PC-3 (cell line): Measurements from ENCODE around the gene CAPNS1. TPM values are rescaled to one million over a fixed set of nuclear protein-coding genes. Genes with fewer than 3 reads are reported as not detected.
A peak's percentile ranks its signal among the peaks of the same experiment; 100 is the strongest.

ENCODE experiments used
- ATAC-seq: fragments of 200-7000 bp; cut with Tn5 transposase; 2 replicates; pipeline ENCODE4 v1.9.1; 2020; ENCODE audit warnings: mild to moderate bottlenecking, moderate library complexity
- BruUV-seq: library from RNA; stranded (reverse); fragments of 400-500 nt; replicated peaks from 2 replicates; lab custom pipeline; 2021; lab: Mats Ljungman, UMichigan
- CTCF ChIA-PET: fragments of 300-600 bp; sonication (Branson Sonifier 250); formaldehyde crosslinking; loops from one replicate; lab custom pipeline; 2022; ENCODE audit warnings: antibody characterized with exemption; lab: Charles Lee
- POLR2A ChIA-PET: fragments of 300-600 bp; sonication (Branson Sonifier 250); formaldehyde crosslinking; loops from one replicate; lab custom pipeline; 2022; ENCODE audit warnings: antibody characterized with exemption; ENCODE audit not compliant: unreplicated experiment; lab: Charles Lee
- DNase-seq: peaks from one replicate; pipeline ENCODE4 v3.0.0-alpha.2; 2015
- H2AFZ ChIP-seq: fragments of 300-600 bp; sonication (generic); 2 replicates; pipeline ENCODE4 v1.6.0; 2016; ENCODE audit warnings: antibody characterized with exemption, low read length
- H3F3A ChIP-seq: fragments of 300-600 bp; sonication (generic); one replicate; pipeline ENCODE4 v1.6.0; 2017; ENCODE audit warnings: antibody characterized with exemption, low read length, control low read depth, mild to moderate bottlenecking; ENCODE audit not compliant: unreplicated experiment
- H3K27ac ChIP-seq: fragments of 300-600 bp; sonication (generic); 2 replicates; pipeline ENCODE4 v1.5.1; 2016; ENCODE audit warnings: mild to moderate bottlenecking, low read length
- H3K27me3 ChIP-seq: fragments of 300-600 bp; sonication (generic); 2 replicates; pipeline ENCODE4 v1.6.1; 2016; ENCODE audit warnings: low read length, mixed read lengths
- H3K36me3 ChIP-seq: fragments of 300-600 bp; sonication (generic); 2 replicates; pipeline ENCODE4 v1.6.1; 2016; ENCODE audit warnings: low read depth, mixed run types, low read length, mixed read lengths
- H3K4me1 ChIP-seq: fragments of 300-600 bp; sonication (generic); 2 replicates; pipeline ENCODE4 v1.5.1; 2016; ENCODE audit warnings: low read length; ENCODE audit not compliant: insufficient read depth
- H3K4me2 ChIP-seq: fragments of 300-600 bp; sonication (generic); 2 replicates; pipeline ENCODE4 v1.6.0; 2016; ENCODE audit warnings: low read length
- H3K4me3 ChIP-seq: fragments of 300-600 bp; sonication (generic); 2 replicates; pipeline ENCODE4 v1.5.1; 2016; ENCODE audit warnings: mild to moderate bottlenecking, low read length, mixed read lengths
- H3K79me2 ChIP-seq: fragments of 300-600 bp; sonication (generic); 2 replicates; pipeline ENCODE4 v1.6.1; 2017; ENCODE audit warnings: low read length, mixed read lengths
- H3K9ac ChIP-seq: fragments of 300-600 bp; sonication (generic); 2 replicates; pipeline ENCODE4 v1.6.0; 2016; ENCODE audit warnings: mild to moderate bottlenecking, low read length
- H3K9me2 ChIP-seq: fragments of 300-600 bp; sonication (generic); replicated peaks from 2 replicates; pipeline ENCODE4 v1.6.1; 2016; ENCODE audit warnings: mixed run types, low read length, mixed read lengths
- H3K9me3 ChIP-seq: fragments of 300-600 bp; sonication (generic); 2 replicates; pipeline ENCODE4 v1.6.1; 2016; ENCODE audit warnings: low read length, mixed read lengths
- H4K20me1 ChIP-seq: fragments of 300-600 bp; sonication (generic); 2 replicates; pipeline ENCODE4 v1.6.1; 2016; ENCODE audit warnings: low read length, mixed read lengths
- CTCF ChIP-seq: fragments of 300-600 bp; sonication (generic); conservative IDR thresholded peaks from 2 replicates; pipeline ENCODE4 v1.5.1; 2017; ENCODE audit warnings: antibody characterized with exemption, low read depth, mild to moderate bottlenecking, low read length
- EZH2 ChIP-seq: fragments of 300-600 bp; sonication (generic); IDR thresholded peaks from one replicate; pipeline ENCODE4 v1.6.1; 2017; ENCODE audit warnings: antibody characterized with exemption, mild to moderate bottlenecking, low read length; ENCODE audit not compliant: unreplicated experiment
- EZH2phosphoT487 ChIP-seq: fragments of 300-600 bp; sonication (generic); IDR thresholded peaks from 2 replicates; pipeline ENCODE4 v1.6.1; 2018; ENCODE audit warnings: mild to moderate bottlenecking, antibody characterized with exemption, low read length, borderline replicate concordance
- intact Hi-C: fragments of 100-400 bp; cut with micrococcal nuclease; formaldehyde crosslinking; loops from 2 replicates; pipeline ENCODE4 v1.9.0; 2023
- total RNA-seq: library from RNA; depleted of rRNA; stranded (reverse); fragments of >200 nt; gene quantifications from 2 replicates; pipeline ENCODE4 v1.2.3, GENCODE V29; 2014

Gene CAPNS1
- total RNA-seq, 1 experiment from 2014 or later: 329 TPM

- Histone ChIP-seq H3K9me3 (no peaks in the 10 kb centered on the region), H3F3A (no peaks in the 10 kb centered on the region), H3K9me2 (no peaks in the 10 kb centered on the region), H3K27me3 (no peaks in the 10 kb centered on the region), H3K4me1 (peaks cover 21% of the 10 kb centered on the region), H3K4me3 (no peak overlapping the region), H3K9ac (no peak overlapping the region), H3K27ac (no peak overlapping the region), H3K36me3 (peaks cover 17% of the 10 kb centered on the region), H2AFZ (no peak overlapping the region), H4K20me1 (peaks cover 7% of the 10 kb centered on the region; the same call in 1 of the 2 replicates), H3K4me2 (peak overlapping the region; percentile 94), H3K79me2 (peaks cover 34% of the 10 kb centered on the region)
- DNase-seq: no peak
- BruUV-seq: no TSS peak
- no peak for TF ChIP-seq CTCF
- no peak for TF ChIP-seq EZH2phosphoT487
- TF ChIP-seq EZH2: no peak
- POLR2A ChIA-PET: no interaction called here
- ATAC-seq: no peak
- intact Hi-C loops: no loop called here
- CTCF ChIA-PET: no interaction called here
Measured at GRCh38 chr19:36142046-36142445, 2.2 kb downstream of the CAPNS1 start.

- Histone ChIP-seq H3K9me2 (no peaks in the 10 kb centered on the region), H3K27me3 (no peaks in the 10 kb centered on the region), H4K20me1 (peaks cover 7% of the 10 kb centered on the region; the same call in 1 of the 2 replicates), H3K4me2 (no peak overlapping the region), H3K9me3 (no peaks in the 10 kb centered on the region), H3F3A (no peaks in the 10 kb centered on the region), H3K9ac (no peak overlapping the region), H3K4me3 (no peak overlapping the region), H3K79me2 (peaks cover 34% of the 10 kb centered on the region), H3K4me1 (peaks cover 17% of the 10 kb centered on the region), H3K27ac (no peak overlapping the region), H2AFZ (no peak overlapping the region), H3K36me3 (peaks cover 19% of the 10 kb centered on the region)
- DNase-seq: no peak
- TF ChIP-seq CTCF (no peak), EZH2 (no peak), EZH2phosphoT487 (no peak)
- no TSS peak for BruUV-seq
- CTCF ChIA-PET: no interaction called here
- intact Hi-C loops: no loop called here
- no peak for ATAC-seq
- POLR2A ChIA-PET: no interaction called here
Measured at GRCh38 chr19:36142496-36142895, 2.6 kb downstream of the CAPNS1 start.

- Histone ChIP-seq H3K9me2 (no peaks in the 10 kb centered on the region), H3K9me3 (no peaks in the 10 kb centered on the region), H3K4me3 (no peak overlapping the region), H3K36me3 (peaks cover 19% of the 10 kb centered on the region), H3K4me2 (no peak overlapping the region), H3F3A (no peaks in the 10 kb centered on the region), H2AFZ (no peak overlapping the region), H3K4me1 (peaks cover 7% of the 10 kb centered on the region), H3K27ac (no peak overlapping the region), H3K27me3 (no peaks in the 10 kb centered on the region), H3K79me2 (peaks cover 29% of the 10 kb centered on the region), H3K9ac (no peak overlapping the region), H4K20me1 (peaks cover 7% of the 10 kb centered on the region; the same call in 1 of the 2 replicates)
- no peak for ATAC-seq
- intact Hi-C loops: no loop called here
- no TSS peak for BruUV-seq
- ChIA-PET POLR2A (no interaction called here), CTCF (no interaction called here)
- DNase-seq: no peak
- TF ChIP-seq EZH2phosphoT487 (no peak), EZH2 (no peak), CTCF (no peak)
Measured at GRCh38 chr19:36144624-36145023, 4.8 kb downstream of the CAPNS1 start.
